GM21737 (cell line): ENCODE results near the gene BEST3.

Source experiments
- ATAC-seq: cut with Tn5 transposase; IDR thresholded peaks from one replicate; pipeline ENCODE4 v1.9.1; 2021; ENCODE audit warnings: mild to moderate bottlenecking, moderate library complexity; ENCODE audit not compliant: unreplicated experiment

Gene BEST3

DNA sequence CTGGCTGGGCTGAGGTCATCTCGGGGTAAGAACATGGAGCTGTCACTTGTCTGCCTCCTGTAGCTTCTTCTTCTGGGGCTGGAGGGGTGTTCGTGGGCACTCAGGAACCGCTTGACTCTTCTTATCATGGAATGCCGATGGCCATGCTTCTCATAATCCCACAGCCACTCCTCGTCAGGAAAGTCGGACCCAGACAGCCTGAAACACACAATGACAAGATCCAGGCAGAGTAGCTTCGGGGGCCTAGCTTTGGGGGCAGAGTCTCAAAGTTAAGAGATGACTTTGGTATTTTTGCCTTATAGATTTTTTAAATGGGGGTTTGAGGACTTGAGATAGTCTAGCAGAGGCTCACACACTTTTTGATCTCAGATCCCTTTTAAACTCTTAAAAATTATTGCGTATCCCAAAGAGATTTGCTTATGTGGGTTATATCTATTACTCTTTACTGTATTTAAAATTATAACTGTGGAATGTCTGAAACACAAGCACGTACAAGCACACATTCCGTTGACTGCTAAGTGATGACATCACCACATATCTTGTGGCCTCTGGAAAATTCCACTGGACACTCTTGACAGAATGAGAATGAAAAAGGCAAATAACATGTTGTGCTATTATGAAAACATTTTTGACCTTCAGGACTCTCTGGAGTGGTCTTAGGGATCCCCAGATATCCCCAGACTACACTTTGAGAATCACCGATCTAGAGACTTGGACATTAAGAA lies 43.3 kb downstream of the BEST3 start:
- no peak for ATAC-seq

GRCh38 chr12:69653703-69654102 lies 45.4 kb downstream of the BEST3 start:
- ATAC-seq, result no peak

DNA sequence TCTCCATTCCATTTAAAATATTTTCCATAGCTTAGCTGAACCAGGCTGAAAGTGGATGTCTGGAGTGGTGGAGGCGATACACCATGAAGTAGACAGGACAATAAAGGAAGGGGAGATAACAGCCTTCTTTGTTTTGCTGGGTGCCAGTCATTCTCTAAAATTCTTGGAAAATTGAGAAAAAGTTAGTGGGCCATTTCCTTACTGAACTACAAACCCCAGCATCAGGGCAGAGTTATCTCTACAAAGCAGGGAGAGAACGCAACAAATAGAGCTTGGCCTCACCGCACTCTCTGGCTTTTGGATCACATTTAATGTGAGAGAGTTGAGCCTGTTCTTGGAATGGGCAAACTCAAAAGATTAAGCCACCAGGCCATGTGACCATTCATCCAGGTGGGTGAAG lies 47.2 kb downstream of the BEST3 start:
- no peak for ATAC-seq

- no peak for ATAC-seq
Measured at GRCh38 chr12:69649529-69649928, 49.6 kb downstream of the BEST3 start.

- no peak for ATAC-seq
Measured at GRCh38 chr12:69648476-69648875, 50.6 kb downstream of the BEST3 start.

DNA sequence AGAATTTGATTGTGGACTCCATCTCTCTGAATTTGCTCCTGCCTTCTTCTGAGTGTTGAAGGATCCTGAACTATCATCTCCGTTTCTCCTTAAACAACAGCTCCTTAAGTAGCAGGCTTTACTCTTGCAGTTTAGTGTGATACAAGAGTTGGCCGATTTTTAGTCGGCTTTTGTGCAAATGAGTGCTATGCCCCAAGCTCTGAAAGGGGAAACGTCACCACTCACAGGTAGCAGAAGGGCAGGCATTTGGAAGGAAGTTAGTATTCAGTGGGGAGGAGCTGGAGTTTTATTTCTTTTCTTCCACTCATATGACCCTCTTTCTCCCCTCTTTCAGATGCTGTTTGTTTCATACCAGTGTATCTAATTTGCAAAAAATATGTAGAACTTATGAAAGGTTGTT lies 51.9 kb downstream of the BEST3 start:
- ATAC-seq, result no peak

DNA sequence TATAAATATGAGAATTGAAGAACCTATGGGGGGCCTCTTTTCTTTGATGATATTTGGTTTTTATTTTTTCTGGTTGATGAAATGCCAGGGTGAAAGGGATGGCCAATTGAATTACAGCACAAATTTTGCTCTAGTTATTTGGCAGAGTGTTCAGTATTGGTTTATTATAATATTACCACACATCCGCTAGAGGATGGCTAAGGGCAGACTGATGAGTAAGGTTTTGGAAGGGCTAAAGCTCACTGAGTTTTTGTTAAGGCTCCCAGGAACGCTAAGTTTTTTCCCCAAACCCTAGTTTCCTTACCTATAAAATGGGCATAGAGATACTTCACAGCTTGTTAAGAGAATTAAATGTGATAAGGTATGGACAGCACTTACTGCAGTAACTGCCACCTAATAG lies 54.1 kb downstream of the BEST3 start:
- no peak for ATAC-seq

DNA sequence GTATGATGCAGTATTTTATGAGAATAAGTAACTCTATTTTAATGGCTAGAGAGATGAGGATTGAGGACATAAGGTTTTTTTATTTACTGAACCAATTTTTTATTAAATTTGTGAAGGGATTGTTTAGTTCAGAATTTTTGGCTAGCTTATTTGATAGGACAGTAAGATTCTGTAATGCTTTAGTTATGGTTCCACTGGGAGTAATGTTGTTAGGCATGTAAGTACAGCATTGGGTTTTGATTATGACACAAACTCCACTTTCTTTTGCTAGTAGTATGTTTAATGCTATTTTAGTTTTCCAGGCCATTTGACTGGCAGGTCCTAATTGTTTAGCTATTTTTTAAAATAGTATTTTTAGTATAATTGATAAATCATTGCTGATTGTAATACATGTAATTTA lies 54.6 kb downstream of the BEST3 start:
- ATAC-seq, result no peak

DNA sequence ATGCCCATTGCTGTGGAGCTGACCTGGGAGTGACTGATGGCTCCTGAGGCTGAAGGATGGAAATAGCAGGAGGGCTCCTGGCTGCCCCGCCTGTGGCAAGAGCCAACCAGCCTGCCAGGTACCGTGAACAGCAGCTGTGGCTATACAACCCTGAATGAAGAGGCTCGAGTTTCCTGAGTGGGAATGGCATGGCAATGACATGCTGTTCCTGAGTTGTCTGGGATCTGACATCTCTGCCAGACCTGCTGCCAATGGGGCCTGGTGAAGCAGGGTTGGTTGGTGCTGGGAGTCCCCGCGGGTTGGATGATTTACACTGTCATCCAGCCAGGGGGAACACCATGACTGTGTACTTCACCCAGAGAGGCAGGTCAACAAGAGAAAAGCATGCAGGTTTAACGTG lies 56.6 kb downstream of the BEST3 start:
- no peak for ATAC-seq

DNA sequence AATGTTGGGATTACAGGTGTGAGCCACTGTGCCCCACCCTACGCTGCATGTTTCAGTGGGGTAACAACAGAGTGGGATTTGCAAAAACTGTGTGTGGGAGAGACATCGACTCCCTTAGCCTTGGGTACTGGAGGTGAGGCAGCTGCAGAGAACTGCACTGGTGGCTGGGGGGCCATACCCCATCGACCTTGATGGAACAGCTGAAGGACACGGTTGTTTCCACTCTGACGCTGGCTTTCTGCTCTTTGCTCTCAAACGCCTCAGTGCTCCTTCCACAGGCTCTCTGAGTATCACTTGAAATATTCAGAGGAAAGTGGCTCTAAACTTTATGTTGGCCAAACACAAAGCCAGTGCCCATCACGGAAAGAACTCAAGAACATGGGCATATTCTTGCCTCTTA lies 57.6 kb downstream of the BEST3 start:
- ATAC-seq, result no peak

DNA sequence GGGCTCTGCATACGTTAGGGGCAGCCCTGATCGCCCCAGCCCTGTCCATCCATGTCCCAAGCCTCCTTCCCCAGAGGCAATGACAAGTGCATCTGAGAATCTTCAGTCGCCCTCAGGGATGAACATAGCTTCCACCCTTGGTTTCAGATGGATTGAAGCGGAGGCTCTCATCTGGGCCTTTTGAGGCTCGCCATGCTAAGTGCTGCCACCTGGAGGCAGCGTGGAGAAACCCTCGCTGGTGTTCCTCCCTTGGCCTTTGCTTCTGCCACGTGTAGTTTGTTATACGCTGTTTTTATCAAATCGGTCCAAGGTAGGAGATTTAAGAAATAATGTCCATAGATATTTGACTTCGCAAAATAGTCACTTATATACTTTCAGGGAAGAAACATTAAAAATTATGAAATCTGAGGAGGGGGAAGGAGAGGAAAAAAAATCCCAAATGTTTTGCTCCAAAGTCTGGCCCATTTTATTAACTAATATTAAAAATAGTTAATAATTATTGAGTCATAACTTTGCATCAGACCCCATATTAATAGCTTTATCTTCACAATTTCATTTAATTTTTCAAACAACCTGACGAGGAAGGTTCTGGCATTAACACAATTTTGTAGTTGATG lies 59.6 kb downstream of the BEST3 start:
- peak; percentile 71 for ATAC-seq

DNA sequence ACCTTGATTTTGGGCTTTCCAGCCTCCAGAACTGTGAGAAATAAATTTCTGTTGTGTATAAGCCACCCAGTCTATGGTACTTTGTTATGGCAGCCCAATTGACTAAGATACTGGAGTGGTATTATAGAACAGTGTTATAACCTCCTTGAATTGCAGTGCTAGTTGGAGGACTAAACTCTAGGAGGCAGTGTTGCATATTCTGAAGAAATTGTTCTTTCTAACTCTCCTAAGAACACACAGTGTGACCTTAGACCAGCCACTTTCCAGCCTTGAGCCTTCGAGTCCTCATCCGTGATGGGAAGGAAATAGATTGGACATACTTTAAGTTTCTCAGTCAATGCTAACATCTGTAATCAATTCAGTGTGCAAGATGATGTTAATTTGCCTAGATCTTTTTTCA lies 66.0 kb downstream of the BEST3 start:
- no peak for ATAC-seq

GRCh38 chr12:69630191-69630590 lies 68.9 kb downstream of the BEST3 start:
- no peak for ATAC-seq

DNA sequence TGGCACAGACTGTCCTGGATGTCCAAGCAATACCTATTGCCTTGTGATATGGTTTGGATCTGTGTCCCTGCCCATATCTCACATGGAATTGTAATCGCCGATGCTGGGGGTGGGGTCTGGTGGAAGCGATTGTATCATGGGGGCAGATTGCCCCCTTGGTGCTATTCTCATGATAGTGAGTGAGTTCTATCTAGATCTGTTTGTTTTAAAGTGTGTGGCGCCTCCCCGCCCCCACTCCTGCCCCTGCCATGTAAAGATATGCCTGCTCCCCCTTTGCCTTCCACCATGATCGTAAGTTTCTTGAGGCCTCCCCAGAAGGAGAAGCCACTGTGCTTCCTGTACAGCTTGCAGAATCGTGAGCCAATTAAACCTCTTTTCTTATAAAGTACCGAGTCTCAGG lies 71.6 kb downstream of the BEST3 start:
- ATAC-seq, result no peak

DNA sequence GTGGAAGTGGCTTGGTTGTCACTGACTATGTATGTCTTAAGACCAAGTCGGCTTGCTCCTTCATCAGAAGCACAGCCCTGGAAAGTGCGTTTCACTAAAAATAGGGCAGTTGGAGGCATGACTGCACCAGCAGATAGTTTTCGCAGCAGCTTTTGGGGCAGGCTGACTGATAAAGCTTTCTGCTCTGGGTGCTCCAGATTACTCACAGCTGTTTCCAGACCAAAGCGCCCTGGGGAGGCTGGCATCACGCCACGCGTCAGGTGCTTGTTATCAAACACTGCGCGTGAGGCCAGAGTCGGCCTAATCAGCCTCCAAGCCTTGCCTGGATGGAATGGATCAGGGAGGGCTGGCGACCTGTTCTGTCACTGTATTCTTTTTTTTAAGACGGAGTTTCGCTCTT lies 75.1 kb downstream of the BEST3 start:
- no peak for ATAC-seq

DNA sequence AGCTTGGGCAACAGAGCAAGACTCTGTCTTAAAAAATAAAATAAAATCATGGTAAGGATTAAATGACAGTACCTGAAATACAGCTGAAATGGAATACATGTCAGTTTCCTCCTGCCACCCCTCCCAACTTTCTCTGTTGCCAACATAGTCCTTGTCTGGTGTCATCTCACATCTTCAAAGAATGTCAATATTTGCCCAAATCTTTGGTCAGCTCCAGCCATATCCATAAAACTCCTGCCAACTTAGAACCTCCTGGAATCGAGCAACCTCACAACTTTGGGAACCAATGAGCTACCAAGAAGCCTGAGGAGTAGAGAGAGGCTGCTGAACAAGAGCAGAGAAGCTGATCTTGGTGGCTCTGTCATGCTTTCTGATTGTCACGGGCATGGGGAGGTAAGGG lies 77.6 kb downstream of the BEST3 start:
- ATAC-seq, result no peak

DNA sequence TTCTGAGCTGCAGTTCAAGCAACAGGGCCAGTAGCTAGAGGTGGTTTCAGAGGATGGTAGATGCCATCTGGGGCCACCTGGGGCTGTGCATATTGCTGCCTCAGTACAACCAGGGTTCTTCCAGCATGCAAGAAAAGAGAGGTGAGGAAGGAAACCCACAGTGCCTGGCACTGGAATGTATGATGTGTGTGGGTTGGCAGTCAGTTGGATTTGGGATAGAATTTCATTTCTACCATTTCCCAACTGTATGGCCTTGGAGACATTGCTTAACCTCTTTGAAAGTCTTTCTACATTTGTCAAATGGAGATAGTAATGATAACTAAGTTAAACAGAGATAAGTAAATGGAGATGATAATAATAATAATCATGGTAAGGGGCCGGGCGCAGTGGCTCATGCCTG lies 78.2 kb downstream of the BEST3 start:
- ATAC-seq, result no peak

- no peak for ATAC-seq
Measured at GRCh38 chr12:69620077-69620476, 79.0 kb downstream of the BEST3 start.

DNA sequence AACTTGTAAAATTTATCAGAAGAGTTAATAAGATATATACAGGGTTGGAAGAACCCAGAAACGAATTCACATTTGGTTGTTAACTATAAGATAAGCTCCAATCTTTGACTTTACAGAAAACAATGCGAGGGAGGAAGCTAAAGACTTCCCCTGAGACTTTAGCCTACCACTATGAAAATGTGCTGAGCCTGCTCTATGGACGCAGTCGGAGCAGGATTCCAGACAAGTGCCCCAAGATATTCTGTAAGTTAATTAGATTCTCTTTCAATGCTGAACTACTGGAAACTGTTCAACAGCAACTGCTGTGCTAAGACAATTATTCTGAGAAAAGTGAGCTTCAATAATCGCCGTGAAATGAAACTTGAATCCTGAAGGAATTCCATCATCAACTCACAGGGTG lies 80.1 kb downstream of the BEST3 start:
- ATAC-seq, result no peak

DNA sequence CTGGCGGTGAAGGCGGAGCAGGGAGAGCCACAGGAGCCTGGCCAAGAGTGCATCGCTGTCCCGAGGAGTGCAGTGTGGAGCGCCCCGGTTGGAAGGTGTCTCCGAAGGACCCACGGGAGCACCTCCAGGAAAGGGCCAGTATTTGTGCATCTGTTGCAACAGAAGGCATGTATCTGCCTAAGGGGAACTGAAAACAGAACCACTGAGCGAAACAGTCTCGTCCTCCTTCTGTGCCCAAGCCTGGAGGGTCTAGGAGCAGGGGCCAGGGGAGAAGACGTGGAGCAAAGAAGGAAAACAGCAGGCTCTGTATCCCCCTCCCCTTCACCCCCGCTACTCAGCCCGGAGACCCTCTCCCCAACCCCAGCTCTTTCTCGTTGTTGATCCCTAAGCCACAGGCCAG lies 83.1 kb downstream of the BEST3 start:
- no peak for ATAC-seq

- no peak for ATAC-seq
Measured at GRCh38 chr12:69613351-69613750, 85.8 kb downstream of the BEST3 start.

- no peak for ATAC-seq
Measured at GRCh38 chr12:69610729-69611128, 88.4 kb downstream of the BEST3 start, which contains the start of gene LRRC10. TSS of gene LRRC10 (minus strand) at chr12:69610907. CDS start at chr12:69610838, 69 bp downstream.

DNA sequence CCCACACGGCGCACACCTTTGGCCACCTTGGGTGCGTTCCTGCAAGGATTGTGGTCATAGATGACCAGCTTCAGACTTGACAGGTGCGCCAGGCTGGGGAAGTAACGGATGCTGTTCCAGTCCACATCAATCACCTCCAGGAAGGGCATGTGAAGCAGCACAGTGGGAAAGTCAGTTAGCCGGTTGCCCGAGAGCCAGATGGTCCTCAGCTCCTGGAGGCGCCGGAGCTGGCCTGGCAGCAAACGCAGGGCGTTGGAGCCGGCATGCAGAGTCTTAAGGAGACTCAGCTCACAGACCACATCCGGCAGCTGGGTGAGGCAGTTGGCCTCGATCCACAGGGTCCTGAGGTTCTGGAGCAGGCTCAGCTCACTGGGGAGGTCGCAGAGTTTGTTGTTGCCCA lies 89.0 kb downstream of the BEST3 start:
- ATAC-seq, result no peak
